Measurements from ENCODE around the gene CAT.

The CAT gene

DNA sequence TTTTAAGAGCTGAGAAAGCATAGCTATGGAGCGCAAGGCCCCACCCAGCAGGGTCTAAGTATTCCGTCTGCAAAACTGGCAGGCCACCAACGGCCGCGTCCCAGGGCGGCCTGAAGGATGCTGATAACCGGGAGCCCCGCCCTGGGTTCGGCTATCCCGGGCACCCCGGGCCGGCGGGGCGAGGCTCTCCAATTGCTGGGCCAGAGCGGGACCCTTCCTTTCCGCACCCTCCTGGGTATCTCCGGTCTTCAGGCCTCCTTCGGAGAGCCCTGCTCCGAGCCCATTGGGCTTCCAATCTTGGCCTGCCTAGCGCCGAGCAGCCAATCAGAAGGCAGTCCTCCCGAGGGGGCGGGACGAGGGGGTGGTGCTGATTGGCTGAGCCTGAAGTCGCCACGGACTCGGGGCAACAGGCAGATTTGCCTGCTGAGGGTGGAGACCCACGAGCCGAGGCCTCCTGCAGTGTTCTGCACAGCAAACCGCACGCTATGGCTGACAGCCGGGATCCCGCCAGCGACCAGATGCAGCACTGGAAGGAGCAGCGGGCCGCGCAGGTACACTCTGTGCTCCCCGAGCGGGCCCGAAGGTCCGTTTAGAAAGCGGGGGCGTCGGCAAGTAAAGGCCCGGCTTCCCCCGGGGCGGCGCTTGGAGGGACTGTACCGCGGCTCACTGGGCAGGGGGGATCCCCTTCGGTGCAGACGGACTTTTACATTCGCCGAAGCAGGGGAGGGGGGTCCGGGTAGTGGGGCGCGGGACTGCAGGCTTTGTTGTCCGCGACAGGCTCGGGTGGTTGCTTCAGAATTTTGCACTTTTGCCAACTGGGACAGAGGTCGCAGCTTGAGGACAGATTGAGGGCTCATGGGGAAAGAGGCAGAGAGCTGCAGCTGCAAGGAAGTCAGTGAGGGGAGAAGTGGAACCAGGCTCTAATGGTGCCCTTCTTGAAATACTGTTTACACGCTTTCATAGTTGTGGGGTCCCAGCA lies at the start of gene CAT:
CAT (plus strand) TSS at position 406 of the 979 bp plus-strand sequence; CDS start at position 486, 80 bp downstream.
- peak; percentile 91 to 97 for DNase-seq (ENCODE audit: low read depth in 1 of 2, low spot score in 1 of 2)

GRCh38 chr11:34394771-34395300 lies 43.9 kb upstream of the CAT start:
- DNase-seq (ENCODE audit: low read depth in 1 of 2, low spot score in 1 of 2), result no peak

DNA sequence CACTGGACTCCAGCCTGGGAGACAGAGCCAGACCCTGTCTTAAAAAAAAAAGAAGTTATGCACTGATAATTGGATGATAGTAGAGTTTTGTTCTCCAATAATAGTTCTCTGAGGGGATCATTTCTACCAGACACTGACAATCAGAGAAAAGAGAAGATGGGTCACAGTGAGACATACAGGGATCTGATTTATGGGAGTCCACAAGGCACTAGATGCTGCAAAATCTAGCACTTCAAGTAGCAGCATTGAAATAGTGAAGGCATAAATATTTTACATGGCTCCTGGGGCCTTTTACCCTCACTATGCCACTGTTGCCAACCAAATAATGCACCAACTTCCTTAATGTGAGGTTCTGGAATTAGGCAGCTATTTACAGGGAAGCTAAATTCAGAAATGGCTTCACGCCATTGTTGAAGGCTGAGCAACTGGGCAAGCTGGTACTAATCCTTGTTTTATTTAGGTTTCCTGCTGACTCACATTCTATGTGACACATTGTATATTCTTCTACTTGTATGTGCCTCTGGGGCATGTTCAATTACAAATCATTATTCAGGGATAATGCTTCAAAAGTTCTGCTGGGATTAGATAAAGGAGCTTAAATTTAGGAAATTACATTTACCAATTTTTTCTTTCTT lies 42.7 kb upstream of the CAT start:
- DNase-seq (ENCODE audit: low read depth in 1 of 2, low spot score in 1 of 2), result no peak

DNA sequence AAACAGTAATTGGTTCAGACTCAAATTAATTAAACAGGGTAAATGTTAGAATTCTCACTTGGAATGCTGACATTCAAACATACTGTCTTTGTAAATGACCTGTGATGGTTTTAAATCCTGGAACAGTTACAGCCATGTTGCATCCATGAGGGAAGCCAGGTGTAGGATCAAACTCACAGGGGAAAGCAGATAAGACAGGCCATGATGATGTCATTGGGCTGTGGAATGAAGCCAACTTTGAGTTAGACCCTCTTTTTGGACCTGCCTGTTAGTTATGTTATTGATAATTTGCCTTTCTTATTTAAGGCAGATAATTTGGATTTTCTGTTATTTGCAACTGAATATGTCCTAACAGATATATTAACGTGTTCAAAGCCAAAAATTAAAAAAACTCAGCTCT lies 41.6 kb upstream of the CAT start:
- DNase-seq (ENCODE audit: low read depth in 1 of 2, low spot score in 1 of 2), result no peak

DNA sequence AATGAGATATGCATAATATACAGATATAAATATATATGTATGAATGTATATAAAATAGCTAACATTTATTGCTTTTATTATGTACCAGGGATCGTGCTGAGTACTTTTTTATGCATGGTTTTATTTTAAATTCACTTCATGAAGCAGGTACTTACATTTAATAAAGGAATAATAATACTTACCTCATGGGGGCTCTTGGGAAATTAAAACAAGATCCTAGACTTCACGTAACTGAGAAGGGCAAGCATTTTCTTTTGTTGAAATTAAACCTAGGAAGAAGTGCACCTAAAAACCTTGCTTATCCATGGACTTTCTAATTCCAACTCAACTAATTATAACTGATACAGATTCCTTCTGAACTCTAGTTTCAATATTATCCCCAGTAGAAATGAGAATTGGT lies 40.9 kb upstream of the CAT start:
- DNase-seq (ENCODE audit: low read depth in 1 of 2, low spot score in 1 of 2), result no peak

- no peak for DNase-seq (ENCODE audit: low read depth in 1 of 2, low spot score in 1 of 2)
These were observed 35.3 kb upstream of the CAT start for GRCh38 chr11:34403431-34403830.

DNA sequence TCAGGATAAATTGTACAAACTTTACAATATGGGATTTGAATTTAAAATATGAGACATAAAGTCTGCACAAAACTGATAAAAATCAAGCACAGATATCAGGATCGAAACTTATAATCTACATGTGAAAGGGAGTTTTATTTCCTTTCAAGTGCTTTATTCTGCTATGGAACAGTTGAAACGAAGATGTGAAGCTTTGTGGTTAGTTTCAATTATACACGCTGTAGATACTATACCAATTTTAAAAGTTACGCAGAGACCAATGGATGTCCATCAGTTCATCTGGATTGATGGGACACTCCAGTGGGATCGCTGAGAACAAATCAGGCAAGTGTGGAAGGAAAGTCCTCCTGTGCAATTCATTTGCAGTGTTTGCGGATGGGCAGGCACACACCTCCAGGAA lies 34.5 kb upstream of the CAT start:
- no peak for DNase-seq (ENCODE audit: low read depth in 1 of 2, low spot score in 1 of 2)

GRCh38 chr11:34405079-34405858 lies 33.5 kb upstream of the CAT start:
- peak in 1 of 2 donors; percentile 4 for DNase-seq (ENCODE audit: low read depth in 1 of 2, low spot score in 1 of 2)

DNA sequence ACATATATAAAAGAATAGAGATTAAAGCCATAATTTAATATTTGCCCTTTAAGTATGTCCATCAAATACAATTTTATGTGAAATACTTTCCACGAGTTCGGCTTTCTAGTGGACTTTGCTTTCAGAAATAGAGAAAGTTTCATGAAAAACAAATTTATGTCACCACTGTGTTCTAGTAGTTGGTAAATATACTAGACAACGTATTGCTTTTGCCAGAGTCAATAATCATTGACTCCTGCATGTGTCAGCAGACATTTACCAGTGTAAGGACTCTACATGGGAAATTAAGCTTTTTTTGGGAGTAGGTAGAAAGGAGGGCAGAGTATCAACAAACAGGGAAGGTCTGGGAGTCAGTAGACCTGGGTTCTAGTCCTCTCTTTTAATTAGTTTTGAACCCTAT lies 32.3 kb upstream of the CAT start:
- no peak for DNase-seq (ENCODE audit: low read depth in 1 of 2, low spot score in 1 of 2)

- no peak for DNase-seq (ENCODE audit: low read depth in 1 of 2, low spot score in 1 of 2)
These were observed 31.5 kb upstream of the CAT start for GRCh38 chr11:34407121-34407813.

DNA sequence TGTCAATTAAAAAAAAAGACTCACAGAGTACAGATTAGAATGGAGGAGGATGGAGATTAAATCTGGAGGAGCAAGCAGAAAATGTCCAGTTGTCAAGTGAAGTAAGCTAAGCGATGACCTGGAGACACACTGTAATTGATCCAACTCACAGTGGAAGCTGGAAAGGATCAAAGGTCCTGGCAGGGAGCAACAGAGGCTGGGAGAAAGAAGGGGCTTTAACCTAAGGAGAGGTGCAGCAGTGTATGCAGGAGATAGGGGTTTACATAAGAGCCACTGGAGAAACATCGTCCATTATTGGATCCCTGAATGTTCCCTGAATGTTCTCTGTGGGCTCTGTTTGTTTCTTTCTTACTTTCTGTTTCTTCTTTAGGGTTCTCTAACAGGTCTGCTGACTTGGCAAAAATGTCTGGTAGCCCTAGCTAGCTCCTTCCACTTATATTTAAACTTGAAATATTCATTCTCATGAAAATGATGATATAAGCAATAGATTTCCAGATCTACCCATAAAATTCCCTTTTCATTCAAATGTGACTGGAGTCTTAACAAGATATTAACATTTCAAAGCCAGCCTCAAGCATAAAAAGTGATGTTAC lies 30.1 kb upstream of the CAT start:
- DNase-seq (ENCODE audit: low read depth in 1 of 2, low spot score in 1 of 2), result no peak

DNA sequence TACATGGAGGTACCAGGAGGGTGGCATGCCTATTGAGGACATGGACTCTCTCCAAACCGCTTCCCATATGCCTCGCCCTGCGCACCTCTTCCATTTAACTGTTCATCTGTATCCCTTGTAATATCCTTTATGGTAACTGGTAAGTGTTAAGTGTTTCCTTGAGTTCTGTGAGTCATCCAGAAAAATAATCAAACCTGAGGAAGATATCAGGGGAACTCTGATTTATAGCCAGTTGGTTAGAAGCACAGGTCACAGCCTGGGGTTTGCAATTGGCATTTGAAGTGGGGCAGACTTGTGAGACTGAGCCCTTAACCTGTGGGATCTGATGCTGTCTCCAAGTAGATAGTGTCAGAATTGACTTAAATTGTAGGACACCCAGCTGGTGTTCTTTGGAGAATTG lies 27.6 kb upstream of the CAT start:
- DNase-seq (ENCODE audit: low read depth in 1 of 2, low spot score in 1 of 2), result no peak

DNA sequence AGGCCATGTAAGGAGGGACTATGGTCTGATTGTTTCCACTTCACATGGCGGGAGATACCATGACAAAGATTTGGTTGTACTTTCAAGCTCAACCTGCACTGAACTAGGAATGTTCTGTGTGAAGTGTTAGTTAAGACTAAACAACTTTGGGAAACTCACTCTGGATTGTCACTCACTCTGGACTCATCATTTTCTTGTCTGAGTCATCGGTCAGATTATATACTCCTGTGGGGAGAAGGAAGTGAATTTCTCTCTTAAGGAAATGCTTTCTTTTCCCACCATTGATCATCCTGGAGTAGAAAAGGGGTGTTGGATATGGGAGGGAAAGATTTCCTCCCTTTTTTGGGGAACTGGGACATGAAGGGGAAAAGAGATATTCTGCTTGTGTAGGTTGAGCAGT lies 26.9 kb upstream of the CAT start:
- no peak for DNase-seq (ENCODE audit: low read depth in 1 of 2, low spot score in 1 of 2)

DNA sequence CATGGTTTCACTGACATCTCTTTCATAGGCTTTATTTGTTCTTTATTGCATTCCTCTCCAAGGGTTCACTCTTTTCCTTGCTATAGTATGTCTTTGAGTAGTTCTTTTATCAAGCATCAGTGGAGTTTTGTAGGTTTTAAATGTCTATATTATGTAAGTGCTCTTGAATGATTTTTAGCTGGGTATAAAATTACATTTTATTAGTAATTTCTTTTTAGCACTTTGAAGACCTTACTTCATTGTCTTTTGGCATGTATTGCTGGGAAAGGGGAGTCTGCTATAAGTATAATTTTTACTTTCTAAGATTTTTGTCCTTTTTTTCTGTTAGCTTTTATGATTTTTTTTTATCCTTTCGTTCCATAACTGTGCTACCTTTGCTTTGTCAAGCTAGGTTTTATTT lies 25.5 kb upstream of the CAT start:
- DNase-seq (ENCODE audit: low read depth in 1 of 2, low spot score in 1 of 2), result no peak

DNA sequence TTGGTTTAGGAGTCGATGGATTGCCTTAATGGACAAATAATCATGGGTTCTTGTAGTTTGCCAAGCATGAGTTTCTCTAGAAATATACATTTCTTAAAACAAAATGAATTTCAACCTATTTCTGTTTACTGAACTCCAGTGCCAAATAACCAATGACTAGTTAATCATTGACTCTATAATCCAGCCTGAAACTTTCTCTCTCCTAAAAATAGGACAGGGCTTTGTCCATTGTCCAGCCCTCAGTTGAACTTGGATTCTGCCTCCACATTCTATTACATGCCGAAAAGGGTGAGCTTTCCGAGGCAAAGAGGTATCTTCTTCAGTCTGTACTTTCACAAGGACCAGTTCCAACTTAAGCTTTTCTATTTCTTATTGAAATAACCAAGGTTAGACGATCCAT lies 23.2 kb upstream of the CAT start:
- no peak for DNase-seq (ENCODE audit: low read depth in 1 of 2, low spot score in 1 of 2)

GRCh38 chr11:34416088-34416487 lies 22.6 kb upstream of the CAT start:
- DNase-seq (ENCODE audit: low read depth in 1 of 2, low spot score in 1 of 2), result no peak

GRCh38 chr11:34416766-34417165 lies 22.0 kb upstream of the CAT start:
- DNase-seq (ENCODE audit: low read depth in 1 of 2, low spot score in 1 of 2), result no peak

DNA sequence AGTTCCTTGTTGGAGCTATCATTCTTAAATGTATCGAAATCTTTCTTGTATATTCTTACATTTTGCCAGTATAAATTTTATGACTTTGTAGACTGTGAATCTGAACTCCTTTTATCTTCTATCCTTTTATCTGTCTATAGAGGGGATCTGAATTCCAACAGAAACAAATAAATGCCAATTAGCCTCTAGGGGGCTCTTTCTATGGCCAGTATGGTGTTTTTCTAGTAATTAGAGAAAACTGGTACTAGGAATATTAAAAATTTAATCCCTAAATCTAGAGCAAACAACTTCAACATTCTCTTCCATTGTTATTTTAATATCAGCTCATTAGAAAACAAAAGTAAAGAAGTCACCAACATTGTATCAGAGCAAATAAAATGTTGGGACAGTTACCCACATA lies 21.5 kb upstream of the CAT start:
- DNase-seq (ENCODE audit: low read depth in 1 of 2, low spot score in 1 of 2), result no peak

- DNase-seq (ENCODE audit: low read depth in 1 of 2, low spot score in 1 of 2), result no peak
These were observed 19.6 kb upstream of the CAT start for GRCh38 chr11:34419158-34419557.

DNA sequence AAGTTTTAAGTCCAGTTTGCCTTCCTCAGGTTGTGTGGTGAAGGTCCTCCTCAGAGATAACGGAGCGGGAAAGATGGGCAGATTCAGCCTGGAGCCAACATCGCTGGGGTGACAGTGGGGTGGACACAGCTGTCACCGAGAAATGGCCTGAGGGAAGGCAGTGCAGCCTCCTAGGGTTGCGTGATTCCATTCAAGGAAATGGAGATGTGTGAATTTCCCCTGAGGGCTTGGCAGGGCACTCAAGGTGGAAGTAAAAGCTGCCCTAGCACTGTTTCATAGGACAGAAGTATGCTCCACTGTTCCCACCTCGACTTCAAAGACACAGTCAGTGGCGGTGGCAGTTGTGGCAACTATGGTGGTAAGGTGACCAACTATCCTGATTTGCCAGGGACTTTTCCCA lies 15.4 kb upstream of the CAT start:
- no peak for DNase-seq (ENCODE audit: low read depth in 1 of 2, low spot score in 1 of 2)

Measured in activated CD4-positive, alpha-beta T cell treated with anti-CD3 and anti-CD28 coated beads, Interleukin-2, amount 50 U/mL, for 24 hours (primary cell).